Measurements from ENCODE around the gene THADA. TPM values are rescaled to one million over a fixed set of nuclear protein-coding genes. Genes with fewer than 3 reads are reported as not detected.

Gene THADA
- total RNA-seq, 1 donor from 2014 or later = 48.4 TPM

GRCh38 chr2:43185146-43185545 lies 410.7 kb downstream of the THADA start:
- DNase-seq (ENCODE audit: low spot score) = no peak
- intact Hi-C loops (cut with micrococcal nuclease) = no loop called here
- no peaks in the 10 kb centered on the region for H3K36me3 Mint-ChIP-seq (ENCODE audit: low read depth)
- H3K27me3 Mint-ChIP-seq (ENCODE audit: low read depth) = no peaks in the 10 kb centered on the region
- peak overlapping the region; percentile 30 for H3K27ac Mint-ChIP-seq
- H3K4me3 Mint-ChIP-seq (ENCODE audit: low read depth) = no peak overlapping the region
- H3K4me1 Mint-ChIP-seq (ENCODE audit: low read depth) = peaks cover 22% of the 10 kb centered on the region
- no peaks in the 10 kb centered on the region for H3K9me3 Mint-ChIP-seq

- H3K36me3 Mint-ChIP-seq (ENCODE audit: low read depth) = no peaks in the 10 kb centered on the region
- no peak for DNase-seq (ENCODE audit: low spot score)
- H3K4me1 Mint-ChIP-seq (ENCODE audit: low read depth) = peaks cover 22% of the 10 kb centered on the region
- intact Hi-C loops (cut with micrococcal nuclease) = loop anchor here (1.0 kb wide), 2 partner anchors 10 to 11 kb away; no protein-coding TSS in a partner anchor
- H3K9me3 Mint-ChIP-seq = no peaks in the 10 kb centered on the region
- H3K4me3 Mint-ChIP-seq (ENCODE audit: low read depth) = no peak overlapping the region
- H3K27ac Mint-ChIP-seq = peak overlapping the region; percentile 89
- no peaks in the 10 kb centered on the region for H3K27me3 Mint-ChIP-seq (ENCODE audit: low read depth)
These were observed 411.4 kb downstream of the THADA start for GRCh38 chr2:43184339-43184895.

DNA sequence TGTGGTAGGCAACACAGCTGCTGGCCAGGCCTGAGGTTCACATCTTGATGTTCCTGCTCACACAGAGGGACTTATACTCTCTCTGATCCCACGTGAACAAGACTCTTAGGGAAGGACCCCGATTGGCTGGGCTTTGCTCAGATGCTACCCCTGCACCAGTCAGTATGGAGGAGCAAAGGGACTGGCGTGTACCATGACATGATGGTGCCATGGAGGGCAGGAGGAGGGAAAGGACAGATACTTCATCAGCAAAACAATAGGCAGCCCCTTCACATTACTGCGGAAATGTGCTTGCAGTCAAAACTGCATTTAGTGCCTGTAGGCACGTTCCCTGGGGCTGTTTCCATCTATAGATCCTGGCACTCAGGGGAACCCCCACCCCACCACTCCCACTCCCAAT lies 412.1 kb downstream of the THADA start:
- intact Hi-C loops (cut with micrococcal nuclease) = loop anchor here (1.0 kb wide), 2 partner anchors 9 to 12 kb away; no protein-coding TSS in a partner anchor
- Mint-ChIP-seq H3K4me3 (ENCODE audit: low read depth) (no peak overlapping the region), H3K27me3 (ENCODE audit: low read depth) (no peaks in the 10 kb centered on the region), H3K9me3 (no peaks in the 10 kb centered on the region), H3K4me1 (ENCODE audit: low read depth) (peaks cover 28% of the 10 kb centered on the region), H3K36me3 (ENCODE audit: low read depth) (no peaks in the 10 kb centered on the region), H3K27ac (no peak overlapping the region)
- no peak for DNase-seq (ENCODE audit: low spot score)

- no peak overlapping the region for H3K27ac Mint-ChIP-seq
- intact Hi-C loops (cut with micrococcal nuclease) = no loop called here
- H3K4me1 Mint-ChIP-seq (ENCODE audit: low read depth) = peaks cover 42% of the 10 kb centered on the region
- H3K27me3 Mint-ChIP-seq (ENCODE audit: low read depth) = no peaks in the 10 kb centered on the region
- no peak overlapping the region for H3K4me3 Mint-ChIP-seq (ENCODE audit: low read depth)
- no peaks in the 10 kb centered on the region for H3K9me3 Mint-ChIP-seq
- no peak for DNase-seq (ENCODE audit: low spot score)
- H3K36me3 Mint-ChIP-seq (ENCODE audit: low read depth) = no peaks in the 10 kb centered on the region
These were observed 414.9 kb downstream of the THADA start for GRCh38 chr2:43180897-43181296.

Other genes starting within 250 kb of the THADA start
- 21.3 and 25.1 TPM in 2 replicates for gene PLEKHH2, start 41.2 kb upstream of the THADA start, total RNA-seq
- 0.74 and 1.1 TPM in 2 replicates for gene C1GALT1C1L, start 80.4 kb upstream of the THADA start, total RNA-seq
- 67.7 and 71.6 TPM in 2 replicates for gene DYNC2LI1, start 178.0 kb upstream of the THADA start, total RNA-seq
- gene ABCG5, start 242.8 kb upstream of the THADA start, total RNA-seq = 0.14 TPM in 2 replicates
- gene ABCG8, start 242.9 kb upstream of the THADA start, total RNA-seq = 0.23 TPM in 2 replicates